NCI-H510A (cell line): ENCODE measurements around the gene DSCAM.
"Not testable (repeated sequence)": the region's sequence is repeated elsewhere in the genome, so short reads cannot be mapped to it uniquely, and the experiment has no call there.

ENCODE experiments used
- DNase-seq: peaks from one replicate; lab custom pipeline; 2025; lab: John Stamatoyannopoulos, UW

DSCAM gene

GRCh38 chr21:40457741-40458140 lies 389.2 kb downstream of the DSCAM start:
- no peak for DNase-seq

GRCh38 chr21:40454057-40454456 lies 392.9 kb downstream of the DSCAM start:
- DNase-seq = no peak

- DNase-seq = no peak
Observed at GRCh38 chr21:40453183-40453582, 393.8 kb downstream of the DSCAM start.

- DNase-seq = no peak
Observed at GRCh38 chr21:40452548-40452947, 394.4 kb downstream of the DSCAM start.

- DNase-seq = no peak
Observed at GRCh38 chr21:40447016-40447415, 399.9 kb downstream of the DSCAM start.

- no peak for DNase-seq
Observed at GRCh38 chr21:40445349-40445921, 401.5 kb downstream of the DSCAM start.

GRCh38 chr21:40439581-40439980 lies 407.4 kb downstream of the DSCAM start:
- DNase-seq = not testable (repeated sequence)

GRCh38 chr21:40438616-40439015 lies 408.3 kb downstream of the DSCAM start:
- no peak for DNase-seq

GRCh38 chr21:40436261-40436660 lies 410.7 kb downstream of the DSCAM start:
- DNase-seq = no peak

- DNase-seq = peak; percentile 20
Observed at GRCh38 chr21:40433538-40433937, 413.4 kb downstream of the DSCAM start.

GRCh38 chr21:40425981-40426380 lies 421.0 kb downstream of the DSCAM start:
- DNase-seq = no peak

- no peak for DNase-seq
Observed at GRCh38 chr21:40422896-40423635, 423.9 kb downstream of the DSCAM start.

GRCh38 chr21:40421121-40421520 lies 425.8 kb downstream of the DSCAM start:
- DNase-seq = no peak

GRCh38 chr21:40416572-40416971 lies 430.4 kb downstream of the DSCAM start:
- DNase-seq = no peak

GRCh38 chr21:40408561-40408960 lies 438.4 kb downstream of the DSCAM start:
- DNase-seq = no peak

- peak; percentile 71 for DNase-seq
Observed at GRCh38 chr21:40404396-40404800, 442.6 kb downstream of the DSCAM start.

- no peak for DNase-seq
Observed at GRCh38 chr21:40402884-40403582, 443.9 kb downstream of the DSCAM start.

- DNase-seq = no peak
Observed at GRCh38 chr21:40395732-40396131, 451.2 kb downstream of the DSCAM start.

GRCh38 chr21:40393066-40393465 lies 453.9 kb downstream of the DSCAM start:
- no peak for DNase-seq

GRCh38 chr21:40388046-40388445 lies 458.9 kb downstream of the DSCAM start:
- no peak for DNase-seq

GRCh38 chr21:40386981-40387747 lies 459.8 kb downstream of the DSCAM start:
- DNase-seq = no peak

GRCh38 chr21:40386294-40386911 lies 460.6 kb downstream of the DSCAM start:
- DNase-seq = no peak
